ENCODE results near the gene CAPN13.

DNA sequence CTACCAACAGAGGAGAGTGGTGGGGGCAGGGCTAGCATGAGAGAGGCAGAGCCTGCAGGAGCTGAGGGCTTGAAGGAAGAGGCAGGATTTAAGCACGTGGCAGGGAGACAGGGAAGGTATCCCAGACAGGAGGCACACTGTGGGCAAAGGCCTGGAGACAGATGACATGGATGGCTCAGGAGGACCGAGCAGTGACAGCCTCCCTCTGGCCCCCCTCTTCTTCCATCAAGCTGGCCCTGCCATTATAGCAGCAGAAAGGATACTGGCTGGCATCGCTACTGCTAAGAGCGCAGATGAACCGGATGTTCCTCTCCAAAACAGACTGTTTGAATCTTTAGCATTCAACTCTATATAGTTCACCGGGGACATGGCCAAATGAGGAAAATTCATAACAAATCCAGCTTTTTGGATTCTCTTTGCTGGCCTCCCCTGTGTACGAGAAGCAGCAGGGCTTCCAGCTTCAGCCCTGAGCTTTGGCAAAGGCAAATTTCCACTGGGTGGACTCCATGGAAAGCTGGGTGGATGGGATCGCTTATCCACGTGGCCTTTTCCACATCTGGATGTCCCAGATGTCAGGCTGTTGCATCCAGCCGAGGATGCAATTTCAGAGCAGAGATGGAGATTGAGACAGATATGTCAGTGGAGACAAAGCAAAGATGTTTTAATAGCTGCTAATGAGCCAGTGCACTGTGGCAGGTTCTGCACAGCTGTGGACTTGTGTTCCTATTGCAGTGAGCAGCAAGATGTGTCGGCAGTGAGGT is 36.2 kb downstream of the CAPN13 start:
- TF ChIP-seq CTCF (IDR thresholded peaks at IDR 0.05; ENCODE audit: borderline replicate concordance, extremely low read depth, low read length, poor library complexity, severe bottlenecking) (no peak), EZH2 (IDR thresholded peaks at IDR 0.05; ENCODE audit: borderline replicate concordance, low read depth, low read length, severe bottlenecking) (no peak)
